SK-N-SH treated with all-trans-retinoic acid at 6 μM for 48 hours (cell line): ENCODE data around the gene LRRC14B.
"Not testable (repeated sequence)": the region's sequence is repeated elsewhere in the genome, so short reads cannot be mapped to it uniquely, and the experiment has no call there.

Experiments used
- ARNTL ChIP-seq: fragments of 450-650 bp; formaldehyde crosslinking; IDR thresholded peaks from 2 replicates; pipeline ENCODE4 v1.5.0; 2020; ENCODE audit warnings: low read depth, mild to moderate bottlenecking, moderate library complexity, borderline replicate concordance
- ISL1 ChIP-seq: fragments of 250-450 bp; sonication (Bioruptor Pico); IDR thresholded peaks from 2 replicates; pipeline ENCODE4 v2.1.2; 2022; ENCODE audit warnings: mild to moderate bottlenecking, moderate library complexity
- PPARA ChIP-seq: fragments of 250-450 bp; sonication (Bioruptor Pico); IDR thresholded peaks from 2 replicates; pipeline ENCODE4 v1.5.0; 2020; ENCODE audit warnings: mild to moderate bottlenecking, borderline replicate concordance
- TOX ChIP-seq: fragments of 250-450 bp; sonication (Bioruptor Pico); IDR thresholded peaks from 2 replicates; pipeline ENCODE4 v1.8.0; 2021; ENCODE audit warnings: mild to moderate bottlenecking, moderate library complexity, borderline replicate concordance
- ZC3H10 ChIP-seq: fragments of 250-450 bp; sonication (Bioruptor Pico); IDR thresholded peaks from 2 replicates; pipeline ENCODE4 v1.5.1; 2021; ENCODE audit warnings: mild to moderate bottlenecking, moderate library complexity
- ZFP3 ChIP-seq: fragments of 250-450 bp; sonication (Bioruptor Pico); IDR thresholded peaks from 2 replicates; pipeline ENCODE4 v1.5.0; 2020; ENCODE audit warnings: mild to moderate bottlenecking, moderate library complexity
- ZFP30 ChIP-seq: fragments of 450-650 bp; formaldehyde crosslinking; IDR thresholded peaks from 2 replicates; pipeline ENCODE4 v1.5.0; 2022; ENCODE audit warnings: mild to moderate bottlenecking, moderate library complexity
- ZNF70 ChIP-seq: fragments of 450-650 bp; formaldehyde crosslinking; IDR thresholded peaks from 2 replicates; pipeline ENCODE4 v1.5.0; 2020; ENCODE audit warnings: mild to moderate bottlenecking, moderate library complexity
- TF ChIP-seq, protein P1 (sequence below): fragments of 250-450 bp; sonication (Bioruptor Pico); IDR thresholded peaks from 2 replicates; pipeline ENCODE4 v1.5.0; 2020; ENCODE audit warnings: mild to moderate bottlenecking, moderate library complexity

GRCh38 chr5:240550-240949, 49.3 kb downstream of the LRRC14B start:
- TF ChIP-seq ZFP30, TOX, ZFP3, ZC3H10, ISL1, PPARA, ZNF70, ARNTL (CRISPR knock-in tag): not testable (repeated sequence)
- TF ChIP-seq, protein P1, sequence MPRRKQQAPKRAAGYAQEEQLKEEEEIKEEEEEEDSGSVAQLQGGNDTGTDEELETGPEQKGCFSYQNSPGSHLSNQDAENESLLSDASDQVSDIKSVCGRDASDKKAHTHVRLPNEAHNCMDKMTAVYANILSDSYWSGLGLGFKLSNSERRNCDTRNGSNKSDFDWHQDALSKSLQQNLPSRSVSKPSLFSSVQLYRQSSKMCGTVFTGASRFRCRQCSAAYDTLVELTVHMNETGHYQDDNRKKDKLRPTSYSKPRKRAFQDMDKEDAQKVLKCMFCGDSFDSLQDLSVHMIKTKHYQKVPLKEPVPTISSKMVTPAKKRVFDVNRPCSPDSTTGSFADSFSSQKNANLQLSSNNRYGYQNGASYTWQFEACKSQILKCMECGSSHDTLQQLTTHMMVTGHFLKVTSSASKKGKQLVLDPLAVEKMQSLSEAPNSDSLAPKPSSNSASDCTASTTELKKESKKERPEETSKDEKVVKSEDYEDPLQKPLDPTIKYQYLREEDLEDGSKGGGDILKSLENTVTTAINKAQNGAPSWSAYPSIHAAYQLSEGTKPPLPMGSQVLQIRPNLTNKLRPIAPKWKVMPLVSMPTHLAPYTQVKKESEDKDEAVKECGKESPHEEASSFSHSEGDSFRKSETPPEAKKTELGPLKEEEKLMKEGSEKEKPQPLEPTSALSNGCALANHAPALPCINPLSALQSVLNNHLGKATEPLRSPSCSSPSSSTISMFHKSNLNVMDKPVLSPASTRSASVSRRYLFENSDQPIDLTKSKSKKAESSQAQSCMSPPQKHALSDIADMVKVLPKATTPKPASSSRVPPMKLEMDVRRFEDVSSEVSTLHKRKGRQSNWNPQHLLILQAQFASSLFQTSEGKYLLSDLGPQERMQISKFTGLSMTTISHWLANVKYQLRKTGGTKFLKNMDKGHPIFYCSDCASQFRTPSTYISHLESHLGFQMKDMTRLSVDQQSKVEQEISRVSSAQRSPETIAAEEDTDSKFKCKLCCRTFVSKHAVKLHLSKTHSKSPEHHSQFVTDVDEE (CRISPR knock-in tag): not testable (repeated sequence)
